PC-3 (cell line): ENCODE measurements around the gene PSD. TPM values are rescaled to one million over a fixed set of nuclear protein-coding genes. Genes with fewer than 3 reads are reported as not detected.

Experiments used
- ATAC-seq: fragments of 200-7000 bp; cut with Tn5 transposase; 2 replicates; pipeline ENCODE4 v1.9.1; 2020; ENCODE audit warnings: mild to moderate bottlenecking, moderate library complexity
- BruUV-seq: library from RNA; stranded (reverse); fragments of 400-500 nt; replicated peaks from 2 replicates; lab custom pipeline; 2021; lab: Mats Ljungman, UMichigan
- CTCF ChIA-PET: fragments of 300-600 bp; sonication (Branson Sonifier 250); formaldehyde crosslinking; loops from one replicate; lab custom pipeline; 2022; ENCODE audit warnings: antibody characterized with exemption; lab: Charles Lee
- POLR2A ChIA-PET: fragments of 300-600 bp; sonication (Branson Sonifier 250); formaldehyde crosslinking; loops from one replicate; lab custom pipeline; 2022; ENCODE audit warnings: antibody characterized with exemption; ENCODE audit not compliant: unreplicated experiment; lab: Charles Lee
- DNase-seq: peaks from one replicate; pipeline ENCODE4 v3.0.0-alpha.2; 2015
- H2AFZ ChIP-seq: fragments of 300-600 bp; sonication (generic); 2 replicates; pipeline ENCODE4 v1.6.0; 2016; ENCODE audit warnings: antibody characterized with exemption, low read length
- H3F3A ChIP-seq: fragments of 300-600 bp; sonication (generic); one replicate; pipeline ENCODE4 v1.6.0; 2017; ENCODE audit warnings: antibody characterized with exemption, low read length, control low read depth, mild to moderate bottlenecking; ENCODE audit not compliant: unreplicated experiment
- H3K27ac ChIP-seq: fragments of 300-600 bp; sonication (generic); 2 replicates; pipeline ENCODE4 v1.5.1; 2016; ENCODE audit warnings: mild to moderate bottlenecking, low read length
- H3K27me3 ChIP-seq: fragments of 300-600 bp; sonication (generic); 2 replicates; pipeline ENCODE4 v1.6.1; 2016; ENCODE audit warnings: low read length, mixed read lengths
- H3K36me3 ChIP-seq: fragments of 300-600 bp; sonication (generic); 2 replicates; pipeline ENCODE4 v1.6.1; 2016; ENCODE audit warnings: low read depth, mixed run types, low read length, mixed read lengths
- H3K4me1 ChIP-seq: fragments of 300-600 bp; sonication (generic); 2 replicates; pipeline ENCODE4 v1.5.1; 2016; ENCODE audit warnings: low read length; ENCODE audit not compliant: insufficient read depth
- H3K4me2 ChIP-seq: fragments of 300-600 bp; sonication (generic); 2 replicates; pipeline ENCODE4 v1.6.0; 2016; ENCODE audit warnings: low read length
- H3K4me3 ChIP-seq: fragments of 300-600 bp; sonication (generic); 2 replicates; pipeline ENCODE4 v1.5.1; 2016; ENCODE audit warnings: mild to moderate bottlenecking, low read length, mixed read lengths
- H3K79me2 ChIP-seq: fragments of 300-600 bp; sonication (generic); 2 replicates; pipeline ENCODE4 v1.6.1; 2017; ENCODE audit warnings: low read length, mixed read lengths
- H3K9ac ChIP-seq: fragments of 300-600 bp; sonication (generic); 2 replicates; pipeline ENCODE4 v1.6.0; 2016; ENCODE audit warnings: mild to moderate bottlenecking, low read length
- H3K9me2 ChIP-seq: fragments of 300-600 bp; sonication (generic); replicated peaks from 2 replicates; pipeline ENCODE4 v1.6.1; 2016; ENCODE audit warnings: mixed run types, low read length, mixed read lengths
- H3K9me3 ChIP-seq: fragments of 300-600 bp; sonication (generic); 2 replicates; pipeline ENCODE4 v1.6.1; 2016; ENCODE audit warnings: low read length, mixed read lengths
- H4K20me1 ChIP-seq: fragments of 300-600 bp; sonication (generic); 2 replicates; pipeline ENCODE4 v1.6.1; 2016; ENCODE audit warnings: low read length, mixed read lengths
- EZH2 ChIP-seq: fragments of 300-600 bp; sonication (generic); IDR thresholded peaks from one replicate; pipeline ENCODE4 v1.6.1; 2017; ENCODE audit warnings: antibody characterized with exemption, mild to moderate bottlenecking, low read length; ENCODE audit not compliant: unreplicated experiment
- EZH2phosphoT487 ChIP-seq: fragments of 300-600 bp; sonication (generic); IDR thresholded peaks from 2 replicates; pipeline ENCODE4 v1.6.1; 2018; ENCODE audit warnings: mild to moderate bottlenecking, antibody characterized with exemption, low read length, borderline replicate concordance
- intact Hi-C: fragments of 100-400 bp; cut with micrococcal nuclease; formaldehyde crosslinking; loops from 2 replicates; pipeline ENCODE4 v1.9.0; 2023
- total RNA-seq: library from RNA; depleted of rRNA; stranded (reverse); fragments of >200 nt; gene quantifications from 2 replicates; pipeline ENCODE4 v1.2.3, GENCODE V29; 2014
- TF ChIP-seq, protein P1 (sequence below): fragments of 300-600 bp; sonication (generic); conservative IDR thresholded peaks from 2 replicates; pipeline ENCODE4 v1.5.1; 2017; ENCODE audit warnings: antibody characterized with exemption, low read depth, mild to moderate bottlenecking, low read length

Gene PSD
- total RNA-seq, 1 experiment from 2014 or later: 0.22 TPM

DNA sequence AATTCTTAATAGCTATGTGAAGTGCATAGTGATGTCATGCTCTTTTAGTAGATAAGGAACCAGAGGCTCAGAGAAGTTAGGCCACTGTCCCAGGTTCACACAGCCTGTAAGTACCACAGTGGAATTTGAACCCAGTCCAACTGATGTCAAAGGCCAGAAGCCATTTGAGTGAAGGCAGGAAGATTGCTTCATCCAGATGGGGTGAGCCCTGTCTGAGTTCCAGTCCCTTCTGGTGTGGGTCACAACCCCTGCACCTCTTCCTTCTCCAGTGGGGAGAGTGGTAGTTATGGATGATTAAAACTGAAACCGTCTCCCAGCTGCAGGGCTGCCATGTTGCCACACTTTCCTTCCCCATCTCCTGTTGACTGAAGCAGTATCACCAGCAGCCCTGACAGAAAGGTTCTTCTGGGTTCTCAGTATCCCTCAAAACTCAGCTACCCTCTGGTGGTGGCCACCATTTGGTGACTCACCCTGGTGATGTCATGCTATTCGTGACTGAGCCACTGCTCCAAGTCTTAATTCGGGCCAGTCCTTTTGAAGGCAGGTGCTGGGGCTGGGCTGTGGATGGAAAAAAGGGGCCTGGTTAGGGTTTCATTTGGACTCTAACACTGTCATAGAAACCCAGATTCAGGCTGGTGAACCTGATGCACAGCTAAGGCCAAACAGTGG is 34.2 kb upstream of the PSD start:
- Histone ChIP-seq H3K36me3 (peaks cover 5% of the 10 kb centered on the region; the same call in 1 of the 2 replicates), H3F3A (no peaks in the 10 kb centered on the region), H3K9ac (no peak overlapping the region), H3K27me3 (no peaks in the 10 kb centered on the region), H4K20me1 (0 out of 2 replicates have a peak, but pooled peaks cover 4% of the 10 kb centered on the region), H3K27ac (no peak overlapping the region), H3K4me1 (peaks cover 20% of the 10 kb centered on the region), H3K4me3 (no peak overlapping the region), H3K9me2 (no peaks in the 10 kb centered on the region), H3K79me2 (peaks cover 29% of the 10 kb centered on the region), H3K4me2 (no peak overlapping the region; the same call in 1 of the 2 replicates), H2AFZ (no peak overlapping the region), H3K9me3 (no peaks in the 10 kb centered on the region)
- POLR2A ChIA-PET: no interaction called here
- ATAC-seq (no peak), DNase-seq (peak; percentile 51)
- BruUV-seq: no TSS peak
- CTCF ChIA-PET: no interaction called here
- TF ChIP-seq, protein P1, sequence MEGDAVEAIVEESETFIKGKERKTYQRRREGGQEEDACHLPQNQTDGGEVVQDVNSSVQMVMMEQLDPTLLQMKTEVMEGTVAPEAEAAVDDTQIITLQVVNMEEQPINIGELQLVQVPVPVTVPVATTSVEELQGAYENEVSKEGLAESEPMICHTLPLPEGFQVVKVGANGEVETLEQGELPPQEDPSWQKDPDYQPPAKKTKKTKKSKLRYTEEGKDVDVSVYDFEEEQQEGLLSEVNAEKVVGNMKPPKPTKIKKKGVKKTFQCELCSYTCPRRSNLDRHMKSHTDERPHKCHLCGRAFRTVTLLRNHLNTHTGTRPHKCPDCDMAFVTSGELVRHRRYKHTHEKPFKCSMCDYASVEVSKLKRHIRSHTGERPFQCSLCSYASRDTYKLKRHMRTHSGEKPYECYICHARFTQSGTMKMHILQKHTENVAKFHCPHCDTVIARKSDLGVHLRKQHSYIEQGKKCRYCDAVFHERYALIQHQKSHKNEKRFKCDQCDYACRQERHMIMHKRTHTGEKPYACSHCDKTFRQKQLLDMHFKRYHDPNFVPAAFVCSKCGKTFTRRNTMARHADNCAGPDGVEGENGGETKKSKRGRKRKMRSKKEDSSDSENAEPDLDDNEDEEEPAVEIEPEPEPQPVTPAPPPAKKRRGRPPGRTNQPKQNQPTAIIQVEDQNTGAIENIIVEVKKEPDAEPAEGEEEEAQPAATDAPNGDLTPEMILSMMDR: no peak
- TF ChIP-seq EZH2 (no peak), EZH2phosphoT487 (no peak)
- intact Hi-C loops: no loop called here

DNA sequence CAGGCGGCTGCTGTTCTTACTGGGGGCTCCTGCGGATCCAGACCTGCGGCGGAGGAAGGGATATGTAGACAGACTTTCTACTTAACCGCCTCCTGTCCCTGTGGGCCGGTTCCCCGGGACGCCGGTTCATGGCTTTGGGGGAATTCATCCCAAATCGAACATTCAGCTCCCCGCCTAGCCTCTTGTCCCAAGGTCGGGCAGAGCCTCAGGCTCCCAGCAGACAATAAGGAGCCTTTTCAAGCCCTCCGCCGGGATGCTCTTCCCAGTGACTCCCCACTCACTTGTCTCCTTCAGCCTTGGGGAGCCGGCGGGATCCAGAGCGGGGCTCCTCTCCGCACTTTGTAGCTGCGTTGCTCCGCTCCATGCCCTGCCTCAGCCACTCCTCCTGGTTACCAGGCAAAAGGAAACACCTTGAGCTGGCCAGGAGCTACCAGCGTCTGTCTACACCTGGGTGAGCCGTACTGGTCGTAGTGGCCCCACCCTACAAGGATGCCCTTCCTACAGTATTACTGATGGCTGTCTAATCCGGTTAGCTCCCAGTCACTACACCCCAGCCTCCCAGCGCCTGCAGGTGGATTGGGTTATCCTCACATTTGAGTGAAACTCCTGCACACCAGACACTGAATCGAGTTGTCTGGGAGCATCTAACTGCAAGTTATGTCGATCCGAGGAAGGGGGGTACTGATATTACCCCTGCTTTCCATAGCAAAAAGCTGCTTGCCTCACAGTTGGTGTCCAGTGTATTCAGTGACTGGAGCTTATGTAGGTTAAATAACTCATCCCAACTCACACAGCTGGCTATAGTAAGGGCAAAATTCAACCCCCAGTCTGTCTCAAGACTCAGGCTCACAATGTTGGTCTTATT is 32.8 kb upstream of the PSD start, which contains the start of gene C10orf95:
Gene C10orf95, minus strand, starts transcription at position 439 of the 865 bp plus-strand sequence. CDS start 450 bp downstream, outside the sequence.
- ChIA-PET CTCF (interaction anchor here (1.4 kb wide), 1 partner anchor 58 kb away, joined by 3 read pairs; no protein-coding TSS in a partner anchor), POLR2A (interaction anchor here (0.5 to 0.6 kb wide), 2 partner anchors 318 to 718 kb away, joined by 4 to 6 read pairs; no protein-coding TSS in a partner anchor)
- peak within 1 kb of the TSS; percentile 92 for H3K4me3 ChIP-seq
- 0 out of 2 replicates have a peak, but pooled peaks cover 4% of the 10 kb centered on the region for H4K20me1 ChIP-seq
- peaks cover 5% of the 10 kb centered on the region; the same call in 1 of the 2 replicates for H3K36me3 ChIP-seq
- TSS peak; percentile 19 for BruUV-seq
- H3K4me1 ChIP-seq: peaks cover 20% of the 10 kb centered on the region
- H3F3A ChIP-seq: no peaks in the 10 kb centered on the region
- TF ChIP-seq EZH2phosphoT487 (no peak), EZH2 (no peak)
- TF ChIP-seq, protein P1: no peak
- no peaks in the 10 kb centered on the region for H3K27me3 ChIP-seq
- intact Hi-C loops: no loop called here
- H3K27ac ChIP-seq: no peak within 1 kb of the TSS
- peak within 1 kb of the TSS; percentile 63 for H2AFZ ChIP-seq
- H3K9me2 ChIP-seq: no peaks in the 10 kb centered on the region
- ATAC-seq (peak; percentile 35), DNase-seq (peak; percentile 41)
- H3K9ac ChIP-seq: peak within 1 kb of the TSS; percentile 87
- H3K79me2 ChIP-seq: peaks cover 29% of the 10 kb centered on the region
- no peaks in the 10 kb centered on the region for H3K9me3 ChIP-seq
- H3K4me2 ChIP-seq: peak within 1 kb of the TSS; percentile 97
